B cell (primary cell): ENCODE results near the gene CCL7. TPM values are rescaled to one million over a fixed set of nuclear protein-coding genes. Genes with fewer than 3 reads are reported as not detected.

ENCODE experiments used
- ATAC-seq: fragments of 200-7000 bp; cut with Tn5 transposase; one replicate; pipeline ENCODE4 v1.10.0; 2021; ENCODE audit warnings: low read depth, mild to moderate bottlenecking, moderate number of reproducible peaks, moderate library complexity
- CTCF ChIA-PET: fragments of 350-600 bp; sonication (Branson Sonifier 250); formaldehyde crosslinking; loops from one replicate; lab custom pipeline; 2021; ENCODE audit warnings: antibody characterized with exemption, inconsistent platforms; lab: Charles Lee
- POLR2A ChIA-PET: fragments of 350-600 bp; sonication (Branson Sonifier 250); formaldehyde crosslinking; loops from one replicate; lab custom pipeline; 2021; ENCODE audit warnings: antibody characterized with exemption; lab: Charles Lee
- DNase-seq: peaks from one replicate; pipeline ENCODE4 v3.0.0; 2013
- H2AFZ ChIP-seq: 2 replicates; pipeline ENCODE4 v1.6.1; 2012; ENCODE audit warnings: mild to moderate bottlenecking, low read depth, low read length; ENCODE audit not compliant: insufficient read depth, poor library complexity, severe bottlenecking
- H3K27ac ChIP-seq, 2 donors: 1 replicate in 1 of 2; 2 replicates in 1 of 2; pipeline ENCODE4 v1.5.1; 2012 to 2013; ENCODE audit warnings: low read length in 2 of 2, mild to moderate bottlenecking in 2 of 2, moderate library complexity in 1 of 2
- H3K27me3 ChIP-seq, 4 experiments: fragments of 200-600 bp in 1 of 4; sonication (generic) in 1 of 4; replicated peaks in 1 of 4; 1 replicate in 2 of 4; 2 replicates in 2 of 4; pipeline versions ENCODE4 v1.6.1 to v1.7.0; 2013 to 2016; ENCODE audit warnings: low read length in 3 of 4, mild to moderate bottlenecking in 2 of 4, mixed read lengths in 1 of 4, moderate library complexity in 1 of 4; ENCODE audit not compliant: insufficient read depth in 4 of 4, control insufficient read depth in 3 of 4; ENCODE audit errors: control extremely low read depth in 1 of 4
- H3K36me3 ChIP-seq, 2 experiments: replicated peaks in 1 of 2; 1 replicate in 1 of 2; 2 replicates in 1 of 2; pipeline versions ENCODE4 v1.6.1 to v1.7.1; 2013; ENCODE audit warnings: low read length in 1 of 2; ENCODE audit not compliant: insufficient read depth in 2 of 2, control insufficient read depth in 1 of 2; ENCODE audit errors: control extremely low read depth in 1 of 2, extremely low read depth in 1 of 2
- H3K4me1 ChIP-seq, 2 donors: fragments of 200-600 bp in 1 of 2; sonication (generic) in 1 of 2; 1 replicate in 1 of 2; 2 replicates in 1 of 2; pipeline versions ENCODE4 v1.5.1 to v1.6.1; 2013 to 2017; ENCODE audit warnings: low read length in 2 of 2; ENCODE audit not compliant: control insufficient read depth in 2 of 2, insufficient read depth in 2 of 2
- H3K4me2 ChIP-seq: replicated peaks from 2 replicates; pipeline ENCODE3; 2012; ENCODE audit warnings: mild to moderate bottlenecking, low read depth, low read length; ENCODE audit not compliant: poor library complexity, severe bottlenecking
- H3K4me3 ChIP-seq, 5 experiments: fragments of 200-600 bp in 1 of 5; sonication (generic) in 1 of 5; 1 replicate in 3 of 5; 2 replicates in 2 of 5; pipeline versions ENCODE4 v1.5.1 to v1.7.0; 2011 to 2016; ENCODE audit warnings: low read length in 4 of 5, mild to moderate bottlenecking in 4 of 5, low read depth in 2 of 5, control low read depth in 1 of 5, moderate library complexity in 1 of 5; ENCODE audit not compliant: insufficient read depth in 1 of 5; ENCODE audit errors: control extremely low read depth in 1 of 5, extremely low read depth in 1 of 5
- H3K79me2 ChIP-seq: fragments of 200-600 bp; sonication (generic); one replicate; pipeline ENCODE4 v1.6.0; 2016; ENCODE audit warnings: low read length; ENCODE audit not compliant: control insufficient read depth, insufficient read depth
- H3K9ac ChIP-seq: fragments of 200-600 bp; sonication (generic); 2 replicates; pipeline ENCODE4 v1.6.1; 2017; ENCODE audit warnings: mild to moderate bottlenecking, low read length, moderate library complexity
- H3K9me3 ChIP-seq, 3 donors: one replicate each; pipeline versions ENCODE4 v1.6.1 to v1.7.1; 2013; ENCODE audit warnings: low read length in 2 of 3; ENCODE audit not compliant: control insufficient read depth in 2 of 3, insufficient read depth in 1 of 3; ENCODE audit errors: control extremely low read depth in 1 of 3
- H4K20me1 ChIP-seq: 2 replicates; pipeline ENCODE4 v1.6.0; 2012; ENCODE audit warnings: mild to moderate bottlenecking, low read length; ENCODE audit not compliant: insufficient read depth, control insufficient read depth, poor library complexity, severe bottlenecking
- H3K27ac Mint-ChIP-seq: one replicate; pipeline ENCODE4 v1.8.0; 2021; ENCODE audit warnings: mixed read lengths
- H3K27me3 Mint-ChIP-seq: one replicate; pipeline ENCODE4 v1.8.0; 2021; ENCODE audit warnings: mixed read lengths
- H3K4me1 Mint-ChIP-seq: one replicate; pipeline ENCODE4 v1.8.0; 2021; ENCODE audit warnings: mixed read lengths
- H3K4me3 Mint-ChIP-seq: one replicate; pipeline ENCODE4 v1.8.0; 2021; ENCODE audit warnings: mixed read lengths
- H3K9me3 Mint-ChIP-seq: one replicate; pipeline ENCODE4 v1.8.0; 2022; ENCODE audit warnings: mixed read lengths; ENCODE audit not compliant: insufficient read depth
- EZH2 ChIP-seq: IDR thresholded peaks from 2 replicates; pipeline ENCODE4 v1.6.1; 2012; ENCODE audit warnings: borderline replicate concordance, low read depth, mild to moderate bottlenecking, moderate library complexity, low read length; ENCODE audit not compliant: insufficient read depth, poor library complexity, severe bottlenecking
- WGBS: methylation state at CpG from one replicate; pipeline ENCODE4 v1.1.5; 2013; ENCODE audit warnings: missing lambda C conversion rate; ENCODE audit not compliant: insufficient coverage; 5-methylcytosine and 5-hydroxymethylcytosine counted together
- intact Hi-C: fragments of 100-400 bp; cut with micrococcal nuclease; formaldehyde crosslinking; loops from one replicate; pipeline ENCODE4 v1.10.0; 2022
- polyA plus RNA-seq: library from polyadenylated mRNA; depleted of rRNA; stranded (reverse); fragments of >200 nt; gene quantifications from 2 replicates; pipeline ENCODE4 v1.2.3, GENCODE V29; 2012
- total RNA-seq, 2 donors: library from RNA; stranded (reverse); fragments of 120-200 nt in 1 of 2; gene quantifications; 1 replicate in 1 of 2; 2 replicates in 1 of 2; pipeline versions ENCODE4 v1.2.3 to v1.2.4, GENCODE V29; 2013 to 2022
- TF ChIP-seq, protein P1 (sequence below): fragments of 200-600 bp; IDR thresholded peaks from one replicate; pipeline ENCODE4 v1.8.0; 2022; ENCODE audit warnings: antibody characterized with exemption, mild to moderate bottlenecking

CCL7 gene
- total and polyA plus RNA-seq, 2 donors (not counting 1 experiment from before 2014, with no cell fraction given): not detected

- Histone ChIP-seq H3K27ac (no peak overlapping the region), H3K4me1 (peaks cover 35 to 43% of the 10 kb centered on the region in 2 donors), H3K79me2 (no peaks in the 10 kb centered on the region), H3K4me3 (no peak overlapping the region), H3K9ac (no peak overlapping the region), H3K4me2 (peak overlapping the region; percentile 42), H4K20me1 (no peaks in the 10 kb centered on the region), H2AFZ (no peak overlapping the region), H3K9me3 (no peaks in the 10 kb centered on the region), H3K36me3 (no peaks in the 10 kb centered on the region), H3K27me3 (no peaks in the 10 kb centered on the region)
- ChIA-PET CTCF (no interaction called here), POLR2A (no interaction called here)
- H3K27ac Mint-ChIP-seq: no peak overlapping the region
- H3K4me1 Mint-ChIP-seq: peaks cover 29% of the 10 kb centered on the region
- peaks cover 5% of the 10 kb centered on the region for H3K27me3 Mint-ChIP-seq
- intact Hi-C loops: no loop called here
- TF ChIP-seq, protein P1, sequence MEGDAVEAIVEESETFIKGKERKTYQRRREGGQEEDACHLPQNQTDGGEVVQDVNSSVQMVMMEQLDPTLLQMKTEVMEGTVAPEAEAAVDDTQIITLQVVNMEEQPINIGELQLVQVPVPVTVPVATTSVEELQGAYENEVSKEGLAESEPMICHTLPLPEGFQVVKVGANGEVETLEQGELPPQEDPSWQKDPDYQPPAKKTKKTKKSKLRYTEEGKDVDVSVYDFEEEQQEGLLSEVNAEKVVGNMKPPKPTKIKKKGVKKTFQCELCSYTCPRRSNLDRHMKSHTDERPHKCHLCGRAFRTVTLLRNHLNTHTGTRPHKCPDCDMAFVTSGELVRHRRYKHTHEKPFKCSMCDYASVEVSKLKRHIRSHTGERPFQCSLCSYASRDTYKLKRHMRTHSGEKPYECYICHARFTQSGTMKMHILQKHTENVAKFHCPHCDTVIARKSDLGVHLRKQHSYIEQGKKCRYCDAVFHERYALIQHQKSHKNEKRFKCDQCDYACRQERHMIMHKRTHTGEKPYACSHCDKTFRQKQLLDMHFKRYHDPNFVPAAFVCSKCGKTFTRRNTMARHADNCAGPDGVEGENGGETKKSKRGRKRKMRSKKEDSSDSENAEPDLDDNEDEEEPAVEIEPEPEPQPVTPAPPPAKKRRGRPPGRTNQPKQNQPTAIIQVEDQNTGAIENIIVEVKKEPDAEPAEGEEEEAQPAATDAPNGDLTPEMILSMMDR: no peak
- TF ChIP-seq EZH2: no peak
- no peak for ATAC-seq
- H3K9me3 Mint-ChIP-seq: no peaks in the 10 kb centered on the region
- peak; percentile 26 for DNase-seq
- H3K4me3 Mint-ChIP-seq: no peak overlapping the region
- 65% methylated on average over 7 of the region's 7 CpGs for WGBS
These were observed 26.4 kb upstream of the CCL7 start for GRCh38 chr17:34243364-34244320.

DNA sequence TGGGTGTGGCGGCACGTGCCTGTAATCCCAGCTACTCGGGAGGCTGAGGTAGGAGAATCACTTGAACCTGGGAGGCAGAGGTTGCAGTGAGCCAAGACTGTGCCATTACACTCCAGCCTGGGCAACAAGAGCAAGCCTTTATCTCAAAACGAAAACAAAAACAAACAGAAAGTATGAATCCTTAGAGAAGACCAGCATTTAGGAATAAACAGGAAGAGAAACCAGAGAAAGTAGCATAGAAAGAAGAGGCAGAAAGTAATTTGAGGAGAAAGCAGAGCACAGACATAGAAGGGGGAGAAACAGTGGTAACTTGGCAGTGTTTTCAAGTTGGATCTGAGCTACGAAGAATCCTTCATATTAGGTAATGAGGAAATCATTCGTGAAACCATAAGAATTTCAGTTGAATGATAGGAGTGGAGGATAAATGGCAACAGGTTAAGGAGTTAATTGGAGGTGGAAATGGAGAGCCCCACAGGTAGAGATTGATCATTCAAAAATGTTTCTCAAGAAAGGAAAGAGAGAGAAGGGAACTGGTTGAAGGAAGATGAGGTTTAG lies 24.6 kb upstream of the CCL7 start:
- CTCF ChIA-PET: no interaction called here
- H3K4me1 Mint-ChIP-seq: peaks cover 25% of the 10 kb centered on the region
- H3K4me3 Mint-ChIP-seq: no peak overlapping the region
- intact Hi-C loops: no loop called here
- Histone ChIP-seq H3K4me1 (peaks cover 35 to 43% of the 10 kb centered on the region in 2 donors), H2AFZ (no peak overlapping the region), H3K9ac (no peak overlapping the region), H3K36me3 (no peaks in the 10 kb centered on the region), H3K27me3 (peaks cover 0 to 3% (median 0%) of the 10 kb centered on the region in 4 experiments), H3K27ac (no peak overlapping the region), H3K9me3 (no peaks in the 10 kb centered on the region), H3K4me2 (no peak overlapping the region), H3K4me3 (no peak overlapping the region), H3K79me2 (no peaks in the 10 kb centered on the region), H4K20me1 (no peaks in the 10 kb centered on the region)
- no peak for ATAC-seq
- peaks cover 5% of the 10 kb centered on the region for H3K27me3 Mint-ChIP-seq
- no peak overlapping the region for H3K27ac Mint-ChIP-seq
- POLR2A ChIA-PET: no interaction called here
- TF ChIP-seq, protein P1: no peak
- TF ChIP-seq EZH2: no peak
- DNase-seq: no peak
- H3K9me3 Mint-ChIP-seq: no peaks in the 10 kb centered on the region
- 98% methylated on average over 5 of the region's 6 CpGs for WGBS
